ENCODE results near the gene OIP5. TPM values are rescaled to one million over a fixed set of nuclear protein-coding genes. Genes with fewer than 3 reads are reported as not detected.

The OIP5 gene
- total RNA-seq, 1 donor from 2014 or later, result 2.4 TPM

DNA sequence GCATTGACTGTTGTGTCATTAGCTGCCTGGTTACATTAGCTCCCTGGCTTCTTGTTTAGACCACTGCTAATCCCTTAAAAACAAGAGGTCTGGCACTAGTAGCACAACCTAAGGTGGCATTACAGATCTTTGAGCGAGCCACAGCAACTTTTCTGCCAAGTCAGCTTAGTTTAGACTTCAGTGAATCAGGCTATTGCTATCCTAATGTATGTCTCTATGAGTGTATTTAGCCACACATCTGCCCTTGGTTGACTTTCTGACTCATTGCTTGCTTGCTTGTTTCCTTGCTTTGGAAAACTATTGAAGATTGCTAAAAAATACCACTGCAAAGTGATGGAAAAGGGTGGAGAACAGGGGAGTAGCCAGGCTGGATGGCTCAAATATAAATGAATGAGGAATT is 51.2 kb downstream of the OIP5 start:
- peak overlapping the region; percentile 77 for H3K27ac Mint-ChIP-seq (ENCODE audit: unreplicated experiment)
- H3K36me3 Mint-ChIP-seq (ENCODE audit: unreplicated experiment), result peaks cover 23% of the 10 kb centered on the region
- no peak overlapping the region for H3K4me3 Mint-ChIP-seq (ENCODE audit: unreplicated experiment)
- DNase-seq (ENCODE audit: extremely low spot score, unreplicated experiment), result no peak
- no peaks in the 10 kb centered on the region for H3K9me3 Mint-ChIP-seq (ENCODE audit: unreplicated experiment)
- TF ChIP-seq, protein P1, sequence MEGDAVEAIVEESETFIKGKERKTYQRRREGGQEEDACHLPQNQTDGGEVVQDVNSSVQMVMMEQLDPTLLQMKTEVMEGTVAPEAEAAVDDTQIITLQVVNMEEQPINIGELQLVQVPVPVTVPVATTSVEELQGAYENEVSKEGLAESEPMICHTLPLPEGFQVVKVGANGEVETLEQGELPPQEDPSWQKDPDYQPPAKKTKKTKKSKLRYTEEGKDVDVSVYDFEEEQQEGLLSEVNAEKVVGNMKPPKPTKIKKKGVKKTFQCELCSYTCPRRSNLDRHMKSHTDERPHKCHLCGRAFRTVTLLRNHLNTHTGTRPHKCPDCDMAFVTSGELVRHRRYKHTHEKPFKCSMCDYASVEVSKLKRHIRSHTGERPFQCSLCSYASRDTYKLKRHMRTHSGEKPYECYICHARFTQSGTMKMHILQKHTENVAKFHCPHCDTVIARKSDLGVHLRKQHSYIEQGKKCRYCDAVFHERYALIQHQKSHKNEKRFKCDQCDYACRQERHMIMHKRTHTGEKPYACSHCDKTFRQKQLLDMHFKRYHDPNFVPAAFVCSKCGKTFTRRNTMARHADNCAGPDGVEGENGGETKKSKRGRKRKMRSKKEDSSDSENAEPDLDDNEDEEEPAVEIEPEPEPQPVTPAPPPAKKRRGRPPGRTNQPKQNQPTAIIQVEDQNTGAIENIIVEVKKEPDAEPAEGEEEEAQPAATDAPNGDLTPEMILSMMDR (IDR thresholded peaks at IDR 0.05), result no peak
- H3K4me1 Mint-ChIP-seq (ENCODE audit: unreplicated experiment), result peaks cover 23% of the 10 kb centered on the region
- no peaks in the 10 kb centered on the region for H3K27me3 Mint-ChIP-seq (ENCODE audit: unreplicated experiment)

DNA sequence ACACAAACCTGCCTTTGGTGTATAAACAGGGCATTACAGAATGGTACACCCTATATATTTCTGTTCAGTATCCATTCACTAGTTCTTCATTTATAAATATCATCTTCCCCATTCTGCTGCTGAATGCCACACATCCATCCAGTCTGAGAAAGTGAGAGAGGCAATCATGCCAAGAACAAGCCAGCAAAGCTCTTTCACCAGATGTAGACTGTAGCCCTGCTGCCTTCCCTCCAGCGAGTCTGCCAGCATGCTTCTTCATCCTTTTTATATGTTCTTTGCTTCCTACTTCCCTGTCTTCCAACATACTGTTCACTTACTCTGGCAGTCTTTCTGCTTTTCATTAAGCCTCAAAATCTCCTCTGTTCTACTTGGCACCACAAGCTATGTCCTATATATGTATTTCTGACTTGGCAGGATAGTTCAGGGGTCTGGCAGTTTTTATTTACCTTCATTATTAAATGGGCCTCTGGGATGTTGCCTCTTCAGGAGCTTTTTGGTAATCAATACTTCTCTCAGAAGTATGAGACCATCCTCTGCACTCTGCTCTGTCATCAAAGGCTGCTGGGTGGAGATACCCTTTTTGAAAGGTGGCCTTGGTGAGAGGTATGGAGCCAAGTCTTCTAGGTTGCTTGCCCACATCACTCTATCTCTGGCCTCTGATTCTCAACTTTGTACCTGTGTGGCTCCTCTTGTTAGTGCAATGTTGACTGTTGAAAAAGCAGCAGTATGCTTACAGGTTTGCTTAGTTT is 52.7 kb downstream of the OIP5 start:
- Mint-ChIP-seq H3K36me3 (ENCODE audit: unreplicated experiment) (peaks cover 16% of the 10 kb centered on the region), H3K4me1 (ENCODE audit: unreplicated experiment) (peaks cover 13% of the 10 kb centered on the region), H3K27me3 (ENCODE audit: unreplicated experiment) (no peaks in the 10 kb centered on the region), H3K9me3 (ENCODE audit: unreplicated experiment) (no peaks in the 10 kb centered on the region), H3K27ac (ENCODE audit: unreplicated experiment) (no peak overlapping the region), H3K4me3 (ENCODE audit: unreplicated experiment) (no peak overlapping the region)
- TF ChIP-seq, protein P1 (IDR thresholded peaks at IDR 0.05), result no peak
- no peak for DNase-seq (ENCODE audit: extremely low spot score, unreplicated experiment)

DNA sequence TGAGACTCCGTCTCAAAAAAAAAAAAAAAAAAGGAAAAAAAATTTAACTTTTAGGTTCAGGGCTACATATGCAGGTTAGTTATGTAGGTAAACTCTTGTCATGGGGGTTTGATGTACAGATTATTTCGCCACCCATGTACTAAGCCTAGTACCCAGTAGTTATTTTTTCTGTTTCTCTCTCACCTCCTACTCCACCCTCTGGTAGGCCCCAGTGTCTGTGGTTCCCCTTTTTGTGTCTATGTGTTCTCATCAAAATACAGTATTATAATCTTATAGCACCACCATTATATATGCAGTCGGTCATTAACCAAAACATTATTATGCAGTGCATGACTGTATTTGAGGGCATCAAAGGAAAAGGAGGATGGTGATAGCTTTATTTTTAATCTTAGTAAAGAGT is 54.1 kb downstream of the OIP5 start:
- Mint-ChIP-seq H3K4me3 (ENCODE audit: unreplicated experiment) (no peak overlapping the region), H3K4me1 (ENCODE audit: unreplicated experiment) (peaks cover 9% of the 10 kb centered on the region), H3K27ac (ENCODE audit: unreplicated experiment) (no peak overlapping the region), H3K9me3 (ENCODE audit: unreplicated experiment) (no peaks in the 10 kb centered on the region), H3K36me3 (ENCODE audit: unreplicated experiment) (peaks cover 20% of the 10 kb centered on the region), H3K27me3 (ENCODE audit: unreplicated experiment) (no peaks in the 10 kb centered on the region)
- TF ChIP-seq, protein P1 (IDR thresholded peaks at IDR 0.05), result no peak
- DNase-seq (ENCODE audit: extremely low spot score, unreplicated experiment), result no peak

DNA sequence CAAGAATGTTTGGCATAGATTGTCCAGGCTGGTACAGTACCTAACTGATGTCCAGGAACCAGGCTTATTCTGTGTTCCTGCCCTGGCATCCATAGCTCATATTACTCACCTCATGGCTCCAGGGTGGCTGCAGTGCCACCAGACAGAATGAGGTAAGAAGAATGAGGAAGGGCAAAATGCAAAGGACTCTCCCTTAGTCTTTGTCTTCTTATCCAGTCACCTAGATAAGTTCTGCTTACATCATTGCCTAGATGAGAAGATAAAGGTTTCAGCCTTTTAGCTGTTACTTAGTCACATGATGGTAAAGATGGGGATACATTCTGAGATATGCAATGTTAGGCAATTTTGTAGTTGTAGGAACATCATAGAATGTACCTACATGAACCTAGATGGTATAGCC is 55.6 kb downstream of the OIP5 start:
- no peak overlapping the region for H3K4me3 Mint-ChIP-seq (ENCODE audit: unreplicated experiment)

DNA sequence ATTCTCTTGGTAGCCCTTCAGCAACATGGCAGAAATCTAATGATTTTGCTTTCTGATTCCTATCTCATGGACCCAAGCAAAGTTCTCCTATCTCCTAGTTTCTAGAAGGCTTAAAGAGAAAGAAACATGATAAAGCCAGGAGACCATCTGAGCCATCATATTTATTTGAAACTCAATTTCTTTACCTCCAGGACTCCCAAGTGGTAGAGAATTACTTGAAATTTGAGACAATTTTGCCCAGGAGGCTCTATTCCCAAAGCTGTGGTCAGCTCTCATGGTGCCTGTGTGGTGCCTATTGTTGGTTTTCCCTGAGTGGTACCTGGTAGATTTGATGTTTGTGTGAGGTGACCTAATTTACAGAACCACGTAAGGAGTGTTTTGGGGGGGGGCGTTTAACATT is 62.5 kb downstream of the OIP5 start:
- no peak overlapping the region for H3K27ac Mint-ChIP-seq (ENCODE audit: unreplicated experiment)
- TF ChIP-seq, protein P1 (IDR thresholded peaks at IDR 0.05), result no peak
- no peak overlapping the region for H3K4me3 Mint-ChIP-seq (ENCODE audit: unreplicated experiment)
- no peaks in the 10 kb centered on the region for H3K9me3 Mint-ChIP-seq (ENCODE audit: unreplicated experiment)
- peaks cover 25% of the 10 kb centered on the region for H3K36me3 Mint-ChIP-seq (ENCODE audit: unreplicated experiment)
- no peaks in the 10 kb centered on the region for H3K27me3 Mint-ChIP-seq (ENCODE audit: unreplicated experiment)
- H3K4me1 Mint-ChIP-seq (ENCODE audit: unreplicated experiment), result no peaks in the 10 kb centered on the region
- DNase-seq (ENCODE audit: extremely low spot score, unreplicated experiment), result no peak

More for the DNA sequence above, 55.6 kb downstream of the OIP5 start:
- no peak for DNase-seq (ENCODE audit: extremely low spot score, unreplicated experiment)
- H3K4me1 Mint-ChIP-seq (ENCODE audit: unreplicated experiment), result peaks cover 2% of the 10 kb centered on the region
- TF ChIP-seq, protein P1 (IDR thresholded peaks at IDR 0.05), result no peak
- H3K36me3 Mint-ChIP-seq (ENCODE audit: unreplicated experiment), result peaks cover 20% of the 10 kb centered on the region
- H3K27ac Mint-ChIP-seq (ENCODE audit: unreplicated experiment), result no peak overlapping the region
- no peaks in the 10 kb centered on the region for H3K27me3 Mint-ChIP-seq (ENCODE audit: unreplicated experiment)
- no peaks in the 10 kb centered on the region for H3K9me3 Mint-ChIP-seq (ENCODE audit: unreplicated experiment)

All from osteocyte (in vitro differentiated cells).